Frontal cortex (tissue), 4 donors: ENCODE results near the gene C3orf22. TPM values are rescaled to one million over a fixed set of nuclear protein-coding genes. Genes with fewer than 3 reads are reported as not detected.

Experiments
- DNase-seq, 2 donors: peaks; one replicate each; pipeline ENCODE4 v3.0.0; 2012; ENCODE audit warnings: low spot score in 2 of 2
- FAIRE-seq: peaks from 2 replicates; lab custom pipeline; 2012; peaks lifted over from hg19 to GRCh38; lab: Jason Lieb, UNC
- total RNA-seq: library from RNA; depleted of rRNA; stranded (reverse); fragments of >200 nt; gene quantifications from one replicate; pipeline ENCODE4 v1.2.3, GENCODE V29; 2014
- donor health status: control.
- donor health status: control.
- donor health status: control.

Gene C3orf22
- total RNA-seq, 1 donor from 2014 or later, result not detected

DNA sequence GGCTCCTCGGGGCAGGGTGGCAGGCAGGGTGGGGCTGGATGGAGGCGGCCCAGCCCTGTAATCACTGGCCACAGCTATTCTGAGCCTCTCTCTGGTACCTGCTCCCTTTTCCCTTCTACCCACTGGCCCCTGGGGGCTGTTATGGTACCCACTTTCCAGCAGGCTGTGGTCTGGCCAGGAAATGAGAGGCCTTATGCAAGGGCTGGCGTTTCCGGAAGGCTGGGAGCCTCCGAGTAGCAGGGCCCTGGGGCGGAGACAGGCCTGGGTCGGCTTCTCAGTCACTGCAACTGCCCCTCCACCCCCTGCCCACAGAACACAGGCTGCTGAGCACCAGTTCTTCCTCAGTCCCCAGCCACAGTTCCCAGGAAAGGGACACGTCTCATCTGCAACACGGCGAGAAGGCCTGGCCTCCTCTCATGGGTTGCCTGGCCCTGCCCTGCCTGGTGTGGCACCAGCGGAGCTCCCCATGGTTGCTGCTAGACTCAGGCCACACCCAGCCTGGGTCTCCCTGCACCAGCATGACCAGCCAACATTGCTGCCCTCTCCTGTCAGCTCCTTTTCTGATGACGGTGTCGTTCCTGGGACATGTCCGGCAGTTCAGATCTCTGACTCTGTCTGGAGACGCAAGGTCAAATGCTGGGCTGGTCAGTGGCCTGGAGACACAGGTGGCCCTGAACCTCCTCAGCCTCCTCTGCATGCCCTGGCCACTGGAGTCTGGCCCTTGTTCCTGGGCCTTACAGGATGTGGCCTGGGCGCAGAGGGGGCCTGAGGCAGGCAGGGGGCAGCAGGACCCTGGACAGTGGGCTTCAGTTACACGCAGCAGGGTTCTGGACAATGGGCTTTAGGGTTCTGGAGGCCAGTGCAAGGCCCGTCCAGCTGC lies 28.3 kb downstream of the C3orf22 start:
- FAIRE-seq (no peak), DNase-seq (no peak)

DNA sequence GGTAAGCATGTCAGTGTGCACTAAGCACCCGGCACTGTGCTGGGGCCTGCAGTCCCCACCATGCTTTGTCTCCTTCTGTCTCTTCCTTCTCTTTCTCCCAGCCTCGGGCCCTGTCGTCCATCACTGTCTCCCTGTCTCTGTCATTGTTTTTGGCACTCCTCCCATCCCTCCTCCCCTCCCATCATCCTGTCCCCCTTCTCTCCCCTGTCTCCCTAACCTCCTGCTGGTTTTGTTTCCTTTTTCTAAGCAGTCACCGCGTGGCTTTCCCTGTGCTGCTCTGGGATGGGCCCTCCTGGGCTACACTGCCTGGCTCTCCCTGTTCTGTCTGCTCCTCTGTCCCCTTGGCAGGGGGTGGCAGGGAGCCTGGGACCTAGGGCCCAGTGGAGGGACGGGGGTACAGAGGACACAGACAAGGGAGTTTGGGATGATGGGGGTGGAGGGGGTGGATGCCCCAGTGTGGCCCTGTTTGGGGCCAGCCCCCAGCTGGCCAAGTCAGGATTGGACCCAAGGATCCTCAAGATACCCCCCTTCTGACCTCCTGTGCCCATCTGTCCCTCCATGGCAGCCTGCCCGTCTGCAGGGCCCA lies 29.1 kb downstream of the C3orf22 start:
- FAIRE-seq, result no peak
- DNase-seq, result no peak

DNA sequence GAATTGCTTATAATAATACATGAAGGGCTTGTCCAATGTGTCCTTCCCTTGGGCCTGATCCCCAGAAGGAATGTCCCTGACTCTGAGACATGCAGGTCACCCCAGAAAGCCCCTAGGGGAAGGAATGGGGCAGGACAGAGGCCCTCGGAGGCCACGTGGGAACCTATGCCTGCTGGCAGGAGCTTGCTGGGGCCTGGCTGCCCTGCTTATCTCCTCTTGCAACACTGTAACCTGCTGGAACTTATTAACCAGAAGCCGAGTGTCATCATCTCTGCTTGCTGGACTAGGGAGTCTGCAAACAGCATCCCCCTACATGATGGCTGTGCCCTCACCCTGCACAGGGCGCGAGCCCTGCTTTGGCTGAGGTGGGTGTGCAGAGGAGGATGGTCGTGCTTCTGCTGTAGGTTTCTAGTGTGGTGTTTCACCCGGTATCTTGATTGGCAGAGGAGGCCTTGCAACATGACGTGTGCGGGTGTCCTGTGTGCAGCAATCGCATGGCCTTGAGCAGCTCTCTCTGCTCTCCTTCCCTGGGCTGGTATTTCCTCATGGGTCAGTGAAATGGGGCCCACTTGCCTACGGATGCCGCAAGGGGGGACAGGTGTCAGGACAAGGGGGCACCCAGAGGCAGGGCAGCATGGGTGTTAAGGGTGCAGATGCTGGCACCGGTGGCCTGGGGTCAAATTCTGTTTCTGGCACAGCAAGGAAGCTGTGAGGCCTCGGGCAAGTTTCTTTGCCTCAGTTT lies 29.8 kb downstream of the C3orf22 start:
- no peak for FAIRE-seq
- DNase-seq, result no peak

DNA sequence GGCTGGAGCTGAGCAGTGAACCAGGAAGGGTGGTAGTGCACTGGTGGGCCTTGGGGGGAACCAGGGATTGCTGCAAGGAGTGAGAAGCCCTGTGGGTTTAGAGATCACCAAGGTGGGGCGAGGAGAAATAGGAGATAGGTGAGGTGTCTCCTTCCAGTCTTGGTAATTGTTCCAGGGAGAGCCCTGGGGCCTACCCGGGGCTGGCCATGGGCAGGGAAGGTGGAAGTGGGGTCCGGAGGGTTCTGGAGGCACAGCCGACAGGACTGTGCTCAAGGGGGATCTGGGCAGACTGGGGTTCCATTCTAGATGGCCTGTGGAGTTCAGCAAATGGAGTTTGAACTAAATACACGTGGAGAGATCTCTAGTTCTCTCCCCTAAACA lies 30.3 kb downstream of the C3orf22 start:
- DNase-seq, result no peak
- no peak for FAIRE-seq

DNA sequence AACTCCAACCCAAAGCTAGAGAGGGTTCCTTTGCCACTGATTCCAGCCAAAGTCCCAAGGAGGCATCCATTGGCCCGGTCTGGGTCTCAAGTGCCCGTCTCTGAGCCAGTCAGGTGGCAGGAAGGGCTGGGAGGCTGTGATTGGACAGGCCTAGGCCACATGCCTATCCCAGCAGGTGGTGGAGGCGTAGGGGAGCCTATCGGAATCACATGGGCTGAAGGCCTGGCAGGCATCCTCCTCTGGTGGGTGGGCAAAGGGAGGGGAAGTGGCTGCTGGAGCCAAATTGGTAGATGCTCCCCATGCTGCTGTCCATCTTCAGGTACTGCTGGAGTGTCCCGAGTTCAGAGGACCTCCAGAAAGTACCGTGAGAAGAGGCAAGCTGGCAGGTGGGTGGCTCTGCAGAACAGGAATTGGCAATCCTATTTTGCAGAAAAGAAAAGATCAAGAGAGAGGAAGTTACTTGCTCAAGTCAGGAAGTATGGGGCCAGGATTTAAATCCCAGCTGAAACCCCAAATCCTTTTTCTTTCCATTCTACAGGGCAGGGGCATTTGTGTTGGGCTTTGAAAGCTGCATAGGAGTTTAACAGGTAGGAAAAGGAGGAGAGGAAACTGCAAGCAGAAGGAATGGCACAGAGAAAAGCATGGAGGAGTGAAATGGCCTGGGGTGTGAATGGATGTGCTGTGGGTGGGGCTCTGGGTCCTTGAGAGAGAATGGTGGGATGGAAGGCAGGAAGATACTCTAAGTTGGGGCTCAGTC lies 31.1 kb downstream of the C3orf22 start:
- FAIRE-seq (no peak), DNase-seq (no peak)

DNA sequence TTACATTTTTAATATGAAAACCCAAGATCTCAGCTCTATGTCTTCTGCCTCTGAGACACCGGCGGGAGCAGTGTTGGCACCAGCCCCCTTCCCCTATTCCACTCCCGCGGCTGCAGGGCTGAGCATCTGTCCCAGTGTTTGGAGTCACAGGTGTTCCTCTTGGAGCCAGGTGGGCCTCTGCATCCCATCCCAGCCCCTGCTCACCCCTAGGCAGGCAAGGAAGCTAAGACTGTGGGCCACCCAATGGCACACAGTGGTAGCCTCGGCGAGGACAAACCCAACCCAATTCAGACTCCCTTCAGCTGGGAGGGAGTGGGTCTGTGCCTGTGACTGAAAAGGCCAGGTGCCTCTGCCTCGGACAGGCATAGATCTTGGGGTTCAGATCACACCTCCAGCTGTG lies 31.7 kb downstream of the C3orf22 start:
- FAIRE-seq (no peak), DNase-seq (no peak)

DNA sequence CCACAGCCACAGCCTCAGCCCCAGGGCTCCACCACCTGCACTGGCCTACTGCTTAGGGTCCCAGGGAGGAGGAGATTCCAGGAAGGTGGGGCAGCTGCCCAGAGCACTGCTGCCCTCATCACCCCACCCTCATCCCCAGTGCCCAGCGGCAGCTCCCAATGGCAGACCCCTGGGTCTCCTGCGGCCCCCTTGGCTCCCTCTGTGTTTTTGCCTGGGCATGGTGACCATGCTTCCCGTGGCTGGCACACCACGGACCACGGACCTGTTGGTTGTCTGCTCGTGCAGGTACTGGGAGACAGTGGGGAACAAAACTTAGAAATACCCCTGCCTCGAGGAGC lies 32.1 kb downstream of the C3orf22 start:
- DNase-seq, result no peak
- FAIRE-seq, result no peak

DNA sequence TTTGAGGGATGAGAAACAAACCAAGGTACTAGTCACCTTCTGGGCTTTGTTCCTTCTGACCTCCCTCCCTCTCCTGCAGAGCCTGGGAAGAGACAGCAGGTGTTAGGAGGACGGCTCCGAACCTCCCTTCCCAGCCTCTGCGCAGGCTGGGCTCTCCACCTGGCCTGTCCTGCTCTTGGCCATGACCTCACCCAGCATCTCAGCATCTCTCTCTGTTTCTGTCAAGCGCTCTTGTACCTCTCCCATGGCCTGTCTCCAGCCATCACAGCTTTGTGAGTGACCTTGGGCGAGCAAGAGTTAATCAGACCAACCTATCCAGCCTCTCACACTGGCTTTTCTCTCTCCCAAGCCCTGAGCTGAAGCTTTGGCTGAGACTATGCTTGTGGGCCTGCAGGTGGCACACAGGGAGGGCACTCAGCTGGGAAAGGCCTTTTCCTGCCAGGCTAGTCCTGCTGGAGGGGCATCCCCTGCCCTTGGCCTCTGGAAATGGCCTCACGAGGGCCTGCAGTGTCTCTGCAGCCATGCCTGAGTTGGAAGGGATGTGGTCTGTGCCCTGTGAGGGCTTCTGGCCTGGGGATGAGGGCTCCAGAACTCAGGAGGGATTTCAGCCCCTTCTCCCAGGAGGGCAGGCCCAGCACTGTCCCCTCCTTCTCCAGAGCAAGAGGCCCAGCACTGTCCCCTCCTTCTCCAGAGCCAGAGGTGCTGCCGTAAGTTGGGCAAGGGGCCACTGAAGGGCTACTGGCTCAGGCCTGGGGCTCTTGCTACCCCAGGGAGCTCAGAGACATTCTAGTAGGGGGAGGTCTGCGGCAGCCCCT lies 32.7 kb downstream of the C3orf22 start:
- no peak for DNase-seq
- no peak for FAIRE-seq

DNA sequence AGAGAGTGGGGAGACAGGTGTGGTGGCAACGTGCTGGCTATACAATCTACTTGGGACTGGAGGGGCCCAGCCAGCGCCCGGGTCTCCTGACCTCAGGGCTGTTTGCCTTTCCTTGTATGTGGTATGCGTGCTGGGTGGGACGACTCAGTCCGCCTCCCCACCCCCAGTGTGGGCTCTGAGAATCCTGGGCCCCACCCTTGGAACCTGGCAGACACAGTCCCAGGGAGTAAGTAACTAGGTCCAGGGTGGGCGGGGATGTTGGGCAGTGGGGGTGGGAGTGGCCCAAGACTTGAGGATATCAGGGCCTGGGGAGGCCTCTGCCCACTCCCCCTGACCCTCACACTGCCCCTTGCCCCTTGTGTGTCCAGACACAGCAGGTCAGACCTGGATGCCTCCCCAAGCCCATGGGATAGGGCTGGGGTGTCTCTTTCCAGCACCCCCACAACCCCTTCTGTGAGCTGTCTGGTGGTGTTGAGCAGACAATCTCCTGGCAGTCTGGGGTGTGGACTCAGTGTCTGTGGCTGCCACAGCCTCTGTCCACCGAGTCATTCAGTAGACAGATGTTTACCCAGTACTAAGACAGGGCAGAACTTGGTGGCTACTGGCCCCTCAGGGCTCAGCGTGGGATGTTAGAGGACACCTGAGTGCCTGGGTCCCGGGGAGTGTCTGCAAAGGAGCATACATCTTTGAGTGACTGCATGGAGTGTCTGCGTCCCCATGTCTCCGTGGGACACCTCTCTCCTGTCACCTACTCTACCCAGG lies 33.5 kb downstream of the C3orf22 start:
- no peak for DNase-seq
- FAIRE-seq, result no peak

DNA sequence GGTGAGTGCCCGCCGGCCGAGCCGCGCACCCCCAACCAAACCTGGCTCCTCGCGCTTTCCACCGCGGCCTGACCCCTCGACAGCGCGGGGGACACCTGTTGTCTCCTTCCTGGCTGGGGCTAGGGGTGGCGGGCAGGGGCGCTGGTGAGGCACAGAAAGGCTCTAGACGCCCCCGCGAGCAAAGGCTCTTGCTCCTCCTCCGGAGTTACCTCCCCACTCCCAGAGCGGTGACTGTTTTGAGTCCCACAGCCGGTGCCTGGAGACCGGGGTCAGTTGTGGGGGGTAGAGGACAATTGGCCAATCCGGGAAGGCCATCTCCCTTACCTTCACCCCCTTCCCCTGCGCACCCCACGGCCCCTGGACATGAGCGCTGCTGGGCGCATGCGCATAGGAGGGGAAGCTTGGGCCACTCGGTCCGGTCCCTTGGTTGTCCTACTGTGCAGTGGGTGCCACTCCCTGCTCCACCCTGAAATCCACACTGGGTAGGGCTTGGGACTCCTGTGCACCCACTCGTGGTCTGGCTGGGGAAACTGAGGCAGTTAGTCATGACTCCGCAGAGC lies 34.2 kb downstream of the C3orf22 start:
- DNase-seq, result peak in 1 of 2 donors; percentile 35

DNA sequence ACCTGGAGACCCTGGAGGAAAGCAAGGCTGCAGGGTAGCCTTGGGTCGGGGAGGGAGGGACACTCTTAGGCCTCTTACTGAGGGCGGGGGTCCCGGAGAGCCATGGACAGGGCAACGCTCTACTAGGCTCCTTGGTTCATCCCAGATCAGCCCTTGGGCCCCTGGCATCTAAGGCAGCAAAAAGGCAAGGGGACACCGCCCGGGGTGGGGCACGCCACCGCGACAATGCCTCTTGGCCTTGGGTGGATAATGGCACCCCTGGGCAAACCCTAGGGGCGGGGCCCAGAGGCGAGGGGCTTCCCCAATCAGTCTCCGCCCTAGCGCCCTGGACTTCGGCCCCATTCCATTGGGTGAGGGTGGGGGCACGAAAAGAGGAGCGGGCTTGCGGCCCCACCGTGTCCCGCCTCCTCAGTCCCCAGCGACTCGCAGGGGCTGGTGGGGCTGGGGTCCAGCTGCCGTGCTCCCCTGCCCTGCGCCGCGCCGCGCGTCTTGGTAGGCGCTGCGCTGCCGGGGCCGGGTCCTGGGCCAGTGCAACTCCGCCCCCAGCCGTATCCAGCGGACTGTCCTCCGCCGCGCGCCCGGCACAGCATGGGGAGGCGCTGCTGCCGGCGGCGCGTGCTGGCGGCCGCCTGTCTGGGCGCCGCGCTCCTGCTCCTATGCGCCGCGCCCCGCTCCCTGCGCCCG lies 34.8 kb downstream of the C3orf22 start, which contains the start of gene CHST13:
CHST13 (plus strand) TSS at position 411 of the 684 bp plus-strand sequence; CDS start at position 589, 178 bp downstream.
- DNase-seq (peak; percentile 46 to 55), FAIRE-seq (no peak)

More for the DNA sequence above, 34.2 kb downstream of the C3orf22 start:
- FAIRE-seq, result no peak

DNA sequence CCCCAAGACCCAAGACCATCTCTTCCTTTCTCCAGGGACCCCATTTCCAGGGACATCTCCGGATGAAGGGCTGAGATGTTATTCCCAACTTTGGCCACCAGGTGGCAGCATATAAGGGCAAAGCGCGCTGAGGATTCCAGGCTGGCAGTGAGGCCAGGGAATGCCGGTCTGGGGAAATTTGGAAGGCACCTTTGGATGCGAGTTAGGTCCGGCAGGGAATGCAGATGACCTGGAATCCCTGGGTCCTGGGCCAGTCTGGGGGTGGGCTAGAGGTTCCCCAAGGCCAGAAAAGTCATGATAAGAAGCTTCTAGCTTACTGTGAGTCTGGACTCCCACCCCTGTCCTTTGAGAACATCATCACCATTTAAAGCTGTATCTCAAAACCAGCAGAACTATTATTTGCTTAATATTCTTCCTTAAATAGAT lies 36.4 kb downstream of the C3orf22 start:
- FAIRE-seq (no peak), DNase-seq (peak; percentile 72 to 77)

DNA sequence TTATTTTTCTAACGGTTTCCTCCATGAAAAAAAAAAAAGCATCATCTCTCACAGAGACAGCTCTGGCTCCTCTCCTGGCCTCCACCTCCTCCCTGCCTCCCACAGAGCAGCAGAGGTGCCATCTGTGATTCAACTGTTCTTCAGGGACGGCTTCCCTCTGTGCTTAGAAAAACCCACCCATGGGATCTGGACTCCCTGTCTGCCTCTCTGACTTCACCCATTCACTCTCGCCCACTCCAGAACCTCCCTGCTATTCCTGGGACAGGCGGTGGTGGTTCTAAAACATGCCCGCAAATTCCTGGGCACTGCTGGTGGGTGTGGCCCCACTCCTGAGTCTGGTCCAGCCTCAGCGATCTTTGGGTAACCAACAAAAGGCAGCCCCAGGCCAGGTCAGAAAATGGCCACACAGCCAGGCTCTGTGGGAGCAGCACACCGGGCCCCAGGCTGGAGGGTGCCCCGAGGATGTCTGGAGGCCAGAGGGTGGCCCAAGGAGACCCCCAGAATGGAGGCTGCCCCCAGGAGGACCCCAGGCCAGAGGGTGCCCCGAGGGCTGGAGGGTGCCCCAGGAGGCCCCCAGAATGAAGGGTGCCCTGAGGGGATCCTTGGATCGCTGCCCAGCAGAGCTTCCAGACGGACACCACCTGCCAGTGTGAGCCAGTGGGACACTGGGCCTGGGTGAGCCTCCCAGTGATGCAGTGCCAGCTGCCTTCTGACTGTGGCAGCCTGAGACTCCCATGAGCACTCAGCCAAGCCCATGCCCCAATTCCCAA lies 37.4 kb downstream of the C3orf22 start:
- FAIRE-seq (no peak), DNase-seq (peak in 1 of 2 donors; percentile 36)

DNA sequence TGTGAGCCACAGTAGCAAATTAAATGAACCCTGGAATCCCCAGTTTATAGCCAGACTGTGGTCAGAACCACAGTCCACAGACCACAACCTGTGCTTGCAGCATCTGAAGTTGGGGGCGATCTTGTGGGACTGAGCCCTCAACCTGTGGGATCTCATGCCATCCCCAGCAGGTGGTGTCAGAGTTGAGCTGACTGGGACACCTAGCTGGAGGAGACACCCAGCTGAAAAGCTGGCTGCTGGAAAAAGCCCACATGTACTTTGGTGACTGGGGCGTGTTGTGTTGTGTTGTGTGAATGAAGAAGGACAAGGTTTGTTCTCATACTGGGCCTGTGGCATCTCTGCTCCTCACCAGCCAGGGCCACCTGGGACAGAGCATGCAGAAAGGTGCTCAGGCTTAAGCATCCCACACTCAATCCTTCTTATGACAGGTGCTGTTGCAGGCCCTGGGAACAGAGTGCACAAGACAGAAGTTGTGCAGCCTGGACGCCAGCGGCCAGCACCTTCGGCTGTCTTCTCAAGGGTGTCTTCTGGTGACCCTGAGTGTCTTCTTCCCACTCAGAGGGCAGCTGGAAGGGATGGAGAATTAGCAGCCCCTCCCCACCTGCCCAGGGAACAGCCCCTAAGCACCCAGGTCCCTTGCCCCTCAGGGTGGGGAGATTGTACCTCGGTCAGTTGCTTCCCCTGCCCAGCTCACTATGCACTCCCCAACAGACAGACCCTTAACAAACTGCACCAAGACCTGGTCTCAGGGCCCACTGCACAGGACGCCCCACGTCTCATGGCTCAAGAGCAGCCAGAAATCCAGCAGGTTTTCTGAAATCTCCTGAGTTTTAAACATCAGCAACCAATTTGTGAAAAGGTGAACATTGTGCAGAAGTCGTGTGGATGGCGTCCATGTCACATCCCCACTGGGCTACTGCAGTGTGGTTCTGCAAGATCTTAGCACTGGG lies 39.0 kb downstream of the C3orf22 start:
- FAIRE-seq, result no peak
- no peak for DNase-seq

DNA sequence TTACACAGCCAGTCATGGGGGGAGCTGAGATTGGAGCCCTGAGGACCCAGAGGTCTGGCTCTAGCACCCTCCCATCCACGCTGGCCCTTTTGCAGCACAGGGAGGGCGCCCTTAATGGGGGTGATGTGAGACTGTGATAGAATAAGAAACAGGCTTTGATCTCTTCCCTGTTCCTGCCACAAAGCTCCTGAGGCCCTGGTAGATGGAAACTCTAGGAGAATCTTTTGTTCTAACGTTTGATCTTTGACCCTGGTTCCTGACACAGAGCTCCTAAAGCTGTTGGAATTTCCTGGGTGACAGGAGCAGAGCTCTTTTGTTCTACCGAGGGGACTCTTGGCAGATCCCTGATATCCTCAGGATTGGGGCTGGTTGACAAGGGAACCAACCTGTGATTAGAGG lies 40.0 kb downstream of the C3orf22 start:
- DNase-seq (no peak), FAIRE-seq (no peak)
